HG03039 (cell line): Measurements from ENCODE around the gene EYA3.
"Not testable (repeated sequence)": the region's sequence is repeated elsewhere in the genome, so short reads cannot be mapped to it uniquely, and the experiment has no call there.

Experiments
- ATAC-seq: cut with Tn5 transposase; IDR thresholded peaks from one replicate; pipeline ENCODE4 v1.9.1; 2021; ENCODE audit warnings: mild to moderate bottlenecking, moderate library complexity; ENCODE audit not compliant: unreplicated experiment

Gene EYA3

GRCh38 chr1:28028873-28029654 lies 59.3 kb downstream of the EYA3 start:
- ATAC-seq = no peak

GRCh38 chr1:28027660-28028059 lies 60.8 kb downstream of the EYA3 start:
- ATAC-seq = no peak

GRCh38 chr1:28027238-28027637 lies 61.2 kb downstream of the EYA3 start:
- no peak for ATAC-seq

GRCh38 chr1:28026329-28026728 lies 62.1 kb downstream of the EYA3 start:
- no peak for ATAC-seq

- no peak for ATAC-seq
These were observed 67.3 kb downstream of the EYA3 start for GRCh38 chr1:28021064-28021463.

- ATAC-seq = no peak
These were observed 77.4 kb downstream of the EYA3 start for GRCh38 chr1:28010969-28011368.

GRCh38 chr1:28003117-28003516 lies 85.3 kb downstream of the EYA3 start:
- ATAC-seq = not testable (repeated sequence)

- ATAC-seq = no peak
These were observed 85.8 kb downstream of the EYA3 start for GRCh38 chr1:28002600-28002999.

- no peak for ATAC-seq
These were observed 89.4 kb downstream of the EYA3 start for GRCh38 chr1:27999055-27999454.

GRCh38 chr1:27994526-27994925 lies 93.9 kb downstream of the EYA3 start:
- ATAC-seq = not testable (repeated sequence)

- no peak for ATAC-seq
These were observed 94.3 kb downstream of the EYA3 start for GRCh38 chr1:27994060-27994459.

GRCh38 chr1:27993241-27993640 lies 95.2 kb downstream of the EYA3 start:
- no peak for ATAC-seq

- no peak for ATAC-seq
These were observed 96.1 kb downstream of the EYA3 start for GRCh38 chr1:27992276-27992675.

GRCh38 chr1:27990920-27991537 lies 97.4 kb downstream of the EYA3 start:
- no peak for ATAC-seq

- ATAC-seq = no peak
These were observed 107.3 kb downstream of the EYA3 start for GRCh38 chr1:27981145-27981544.

- ATAC-seq = no peak
These were observed 108.1 kb downstream of the EYA3 start for GRCh38 chr1:27980216-27980845.

- no peak for ATAC-seq
These were observed 108.6 kb downstream of the EYA3 start for GRCh38 chr1:27979859-27980201.

- no peak for ATAC-seq
These were observed 109.1 kb downstream of the EYA3 start for GRCh38 chr1:27979151-27979858.

- no peak for ATAC-seq
These were observed 114.0 kb downstream of the EYA3 start for GRCh38 chr1:27974417-27974781.

GRCh38 chr1:27973771-27974416 lies 114.5 kb downstream of the EYA3 start:
- no peak for ATAC-seq

GRCh38 chr1:27972141-27972540 lies 116.3 kb downstream of the EYA3 start:
- no peak for ATAC-seq
